Endothelial cell of umbilical vein (primary cell): Measurements from ENCODE around the gene HBZ. TPM values are rescaled to one million over a fixed set of nuclear protein-coding genes. Genes with fewer than 3 reads are reported as not detected.
"Not testable (repeated sequence)": the region's sequence is repeated elsewhere in the genome, so short reads cannot be mapped to it uniquely, and the experiment has no call there.

ENCODE experiments used
- BruUV-seq: library from RNA; stranded (reverse); fragments of 400-500 nt; replicated peaks from 2 replicates; lab custom pipeline; 2021; lab: Mats Ljungman, UMichigan
- CTCF ChIA-PET: fragments of 300-600, 350-600 bp; sonication (Branson Sonifier 250); formaldehyde crosslinking; loops from one replicate; lab custom pipeline; 2021; ENCODE audit warnings: antibody characterized with exemption, inconsistent platforms; lab: Charles Lee
- POLR2A ChIA-PET: fragments of 300-600, 350-600 bp; sonication (Branson Sonifier 250); formaldehyde crosslinking; loops from one replicate; lab custom pipeline; 2021; ENCODE audit warnings: antibody characterized with exemption, inconsistent platforms; lab: Charles Lee
- DNase-seq: peaks from one replicate; pipeline ENCODE4 v3.0.0-alpha.2; 2011; ENCODE audit warnings: low read depth, low spot score
- FAIRE-seq: peaks from 2 replicates; lab custom pipeline; 2011; peaks lifted over from hg19 to GRCh38; lab: Jason Lieb, UNC
- H2AFZ ChIP-seq: 2 replicates; pipeline ENCODE4 v1.6.0; 2012; ENCODE audit warnings: low read depth, low read length, control low read depth, inconsistent platforms
- H3K27ac ChIP-seq: 2 replicates; pipeline ENCODE4 v1.5.1; 2011; ENCODE audit warnings: low read depth, mild to moderate bottlenecking, control low read depth, low read length, moderate library complexity; ENCODE audit not compliant: insufficient read depth
- H3K27me3 ChIP-seq, 2 experiments: 2 replicates each; pipeline versions ENCODE4 v1.6.0 to v1.6.1; 2011; ENCODE audit warnings: low read length in 2 of 2, mixed read lengths in 1 of 2; ENCODE audit not compliant: control insufficient read depth in 2 of 2, insufficient read depth in 2 of 2
- H3K36me3 ChIP-seq, 2 experiments: 2 replicates in 1 of 2; 3 replicates in 1 of 2; pipeline ENCODE4 v1.5.1; 2011; ENCODE audit warnings: low read length in 2 of 2, mild to moderate bottlenecking in 1 of 2, moderate library complexity in 1 of 2; ENCODE audit not compliant: control insufficient read depth in 2 of 2, insufficient read depth in 2 of 2; ENCODE audit errors: extremely low read depth in 1 of 2
- H3K4me1 ChIP-seq: 3 replicates; pipeline ENCODE4 v1.5.1; 2011; ENCODE audit warnings: mild to moderate bottlenecking, low read length; ENCODE audit not compliant: control insufficient read depth, insufficient read depth; ENCODE audit errors: extremely low read depth
- H3K4me2 ChIP-seq: 2 replicates; pipeline ENCODE4 v1.6.1; 2011; ENCODE audit warnings: low read length, control low read depth, mixed read lengths; ENCODE audit not compliant: insufficient read depth
- H3K4me3 ChIP-seq, 3 experiments: fragments of 200-600 bp in 1 of 3; sonication (generic), shearing (Covaris generic) in 1 of 3; replicated peaks in 1 of 3; 2 replicates each; pipeline ENCODE4 v1.5.1; 2011 to 2016; ENCODE audit warnings: control low read depth in 3 of 3, low read length in 3 of 3, mild to moderate bottlenecking in 2 of 3, inconsistent platforms in 1 of 3, low read depth in 1 of 3, moderate library complexity in 1 of 3; ENCODE audit not compliant: insufficient read depth in 1 of 3
- H3K79me2 ChIP-seq: 2 replicates; pipeline ENCODE4 v1.6.0; 2012; ENCODE audit warnings: low read length, inconsistent platforms; ENCODE audit not compliant: control insufficient read depth, insufficient read depth
- H3K9ac ChIP-seq: replicated peaks from 2 replicates; pipeline ENCODE3; 2011; ENCODE audit warnings: low read length, control low read depth; ENCODE audit not compliant: insufficient read depth; ENCODE audit errors: extremely low read depth
- H3K9me1 ChIP-seq: replicated peaks from 3 replicates; pipeline ENCODE4 v1.6.0; 2011; ENCODE audit warnings: mild to moderate bottlenecking, low read length; ENCODE audit not compliant: control insufficient read depth, insufficient read depth; ENCODE audit errors: extremely low read depth
- H3K9me3 ChIP-seq: replicated peaks from 2 replicates; pipeline ENCODE4 v1.5.1; 2012; ENCODE audit warnings: low read length, inconsistent platforms; ENCODE audit not compliant: control insufficient read depth, insufficient read depth
- H4K20me1 ChIP-seq: replicated peaks from 2 replicates; pipeline ENCODE3; 2011; ENCODE audit warnings: mild to moderate bottlenecking, low read length; ENCODE audit not compliant: control insufficient read depth, insufficient read depth; ENCODE audit errors: extremely low read depth
- EZH2 ChIP-seq: IDR thresholded peaks from 2 replicates; pipeline ENCODE4 v1.6.1; 2012; ENCODE audit warnings: borderline replicate concordance, low read depth, mild to moderate bottlenecking, moderate library complexity, low read length, inconsistent platforms; ENCODE audit not compliant: severe bottlenecking
- dilution Hi-C: fragments of 300-500 bp; cut with MboI; formaldehyde crosslinking; loops from one replicate; pipeline ENCODE4 v1.15.0; 2019; ENCODE audit warnings: low sequenced_read_pairs; ENCODE audit not compliant: extremely low pct_ligation_motif_present
- intact Hi-C: fragments of 100-400 bp; cut with micrococcal nuclease; formaldehyde crosslinking; loops from one replicate; pipeline ENCODE4 v1.10.0; 2022
- polyA plus RNA-seq, 4 experiments: library from polyadenylated mRNA; depleted of rRNA in 3 of 4; stranded (reverse) in 3 of 4; unstranded in 1 of 4; fragments of >200 nt; gene quantifications; 2 replicates each; pipeline versions ENCODE4 v1.2.1 to v1.2.3, GENCODE V29; 2011 to 2012; ENCODE audit warnings: missing spikeins in 1 of 4
- total RNA-seq: library from RNA; stranded (reverse); gene quantifications from 2 replicates; pipeline ENCODE4 v1.2.3, GENCODE V29; 2021

Gene HBZ
- total and polyA plus RNA-seq, 2 donors (not counting 3 experiments of a cell fraction or from before 2014, with no cell fraction given), result not detected

GRCh38 chr16:173211-173854 lies 20.9 kb downstream of the HBZ start:
- dilution Hi-C loops, H3K36me3 ChIP-seq, H3K4me1 ChIP-seq, intact Hi-C loops, H4K20me1 ChIP-seq, H2AFZ ChIP-seq, H3K4me3 ChIP-seq, H3K9ac ChIP-seq, H3K27ac ChIP-seq, BruUV-seq, H3K79me2 ChIP-seq, POLR2A ChIA-PET, H3K4me2 ChIP-seq, DNase-seq, H3K9me1 ChIP-seq, CTCF ChIA-PET, H3K9me3 ChIP-seq: not testable (repeated sequence)
- H3K27me3 ChIP-seq, result peaks cover 39 to 42% of the 10 kb centered on the region in 2 experiments
- FAIRE-seq, result peak; percentile 37
- peak; percentile 10 for TF ChIP-seq EZH2

DNA sequence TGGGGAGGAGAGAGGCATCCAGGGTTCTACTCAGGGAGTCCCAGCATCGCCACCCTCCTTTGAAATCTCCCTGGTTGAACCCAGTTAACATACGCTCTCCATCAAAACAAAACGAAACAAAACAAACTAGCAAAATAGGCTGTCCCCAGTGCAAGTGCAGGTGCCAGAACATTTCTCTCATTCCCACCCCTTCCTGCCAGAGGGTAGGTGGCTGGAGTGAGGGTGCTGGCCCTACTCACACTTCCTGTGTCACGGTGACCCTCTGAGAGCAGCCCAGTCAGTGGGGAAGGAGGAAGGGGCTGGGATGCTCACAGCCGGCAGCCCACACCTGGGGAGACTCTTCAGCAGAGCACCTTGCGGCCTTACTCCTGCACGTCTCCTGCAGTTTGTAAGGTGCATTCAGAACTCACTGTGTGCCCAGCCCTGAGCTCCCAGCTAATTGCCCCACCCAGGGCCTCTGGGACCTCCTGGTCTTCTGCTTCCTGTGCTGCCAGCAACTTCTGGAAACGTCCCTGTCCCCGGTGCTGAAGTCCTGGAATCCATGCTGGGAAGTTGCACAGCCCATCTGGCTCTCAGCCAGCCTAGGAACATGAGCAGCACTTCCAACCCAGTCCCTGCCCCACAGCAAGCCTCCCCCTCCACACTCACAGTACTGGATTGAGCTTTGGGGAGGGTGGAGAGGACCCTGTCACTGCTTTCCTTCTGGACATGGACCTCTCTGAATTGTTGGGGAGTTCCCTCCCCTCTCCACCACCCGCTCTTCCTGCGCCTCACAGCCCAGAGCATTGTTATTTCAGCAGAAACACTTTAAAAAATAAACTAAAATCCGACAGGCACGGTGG lies 21.7 kb downstream of the HBZ start:
- dilution Hi-C loops, H3K27ac ChIP-seq, H3K4me2 ChIP-seq, H3K36me3 ChIP-seq, POLR2A ChIA-PET, H3K79me2 ChIP-seq, H3K9ac ChIP-seq, intact Hi-C loops, H3K9me3 ChIP-seq, H4K20me1 ChIP-seq, H3K9me1 ChIP-seq, H3K4me3 ChIP-seq, H2AFZ ChIP-seq, BruUV-seq, H3K4me1 ChIP-seq: not testable (repeated sequence)
- H3K27me3 ChIP-seq, result peaks cover 40 to 42% of the 10 kb centered on the region in 2 experiments
- DNase-seq (peak; percentile 16), FAIRE-seq (peak; percentile 96)
- CTCF ChIA-PET, result interaction anchor here (1.8 kb wide), 1 partner anchor 67 kb away, joined by 9 read pairs; no protein-coding TSS in a partner anchor
